ENCODE data around the gene TARS3.

The TARS3 gene

GRCh38 chr15:101647251-101647650 is 77.0 kb downstream of the TARS3 start:
- H3K36me3 ChIP-seq (ENCODE audit: control insufficient read depth, insufficient read depth, low read length), result peaks cover 16% of the 10 kb centered on the region
- H3K9me3 ChIP-seq (ENCODE audit: control insufficient read depth, low read length), result no peaks in the 10 kb centered on the region
- no peak overlapping the region for H3K27ac ChIP-seq (ENCODE audit: insufficient read depth, low read depth, low read length, poor library complexity, severe bottlenecking)
- H3K27me3 ChIP-seq (ENCODE audit: control insufficient read depth, insufficient read depth, low read length, poor library complexity, severe bottlenecking), result no peaks in the 10 kb centered on the region
- no peak overlapping the region for H3K4me3 ChIP-seq (ENCODE audit: insufficient read depth, low read depth, low read length)
- WGBS, 2 experiments, result 91 to 95% methylated on average over 3 of the region's 3 CpGs
- no peaks in the 10 kb centered on the region for H3K4me1 ChIP-seq (ENCODE audit: control insufficient read depth, insufficient read depth, low read length)

GRCh38 chr15:101646672-101647071 is 77.6 kb downstream of the TARS3 start:
- no peaks in the 10 kb centered on the region for H3K4me1 ChIP-seq (ENCODE audit: control insufficient read depth, insufficient read depth, low read length)
- H3K36me3 ChIP-seq (ENCODE audit: control insufficient read depth, insufficient read depth, low read length), result peaks cover 16% of the 10 kb centered on the region
- no peaks in the 10 kb centered on the region for H3K27me3 ChIP-seq (ENCODE audit: control insufficient read depth, insufficient read depth, low read length, poor library complexity, severe bottlenecking)
- 95 to 97% methylated on average over 8 of the region's 8 CpGs for WGBS, 2 experiments
- H3K4me3 ChIP-seq (ENCODE audit: insufficient read depth, low read depth, low read length), result no peak overlapping the region
- no peak overlapping the region for H3K27ac ChIP-seq (ENCODE audit: insufficient read depth, low read depth, low read length, poor library complexity, severe bottlenecking)
- H3K9me3 ChIP-seq (ENCODE audit: control insufficient read depth, low read length), result no peaks in the 10 kb centered on the region

GRCh38 chr15:101642361-101642760 is 81.9 kb downstream of the TARS3 start:
- H3K4me3 ChIP-seq (ENCODE audit: insufficient read depth, low read depth, low read length), result no peak overlapping the region
- no peak overlapping the region for H3K27ac ChIP-seq (ENCODE audit: insufficient read depth, low read depth, low read length, poor library complexity, severe bottlenecking)
- H3K27me3 ChIP-seq (ENCODE audit: control insufficient read depth, insufficient read depth, low read length, poor library complexity, severe bottlenecking), result no peaks in the 10 kb centered on the region
- 91 to 94% methylated on average over 11 of the region's 11 CpGs for WGBS, 2 experiments
- no peaks in the 10 kb centered on the region for H3K9me3 ChIP-seq (ENCODE audit: control insufficient read depth, low read length)
- peaks cover 21% of the 10 kb centered on the region for H3K36me3 ChIP-seq (ENCODE audit: control insufficient read depth, insufficient read depth, low read length)
- H3K4me1 ChIP-seq (ENCODE audit: control insufficient read depth, insufficient read depth, low read length), result peaks cover 4% of the 10 kb centered on the region

DNA sequence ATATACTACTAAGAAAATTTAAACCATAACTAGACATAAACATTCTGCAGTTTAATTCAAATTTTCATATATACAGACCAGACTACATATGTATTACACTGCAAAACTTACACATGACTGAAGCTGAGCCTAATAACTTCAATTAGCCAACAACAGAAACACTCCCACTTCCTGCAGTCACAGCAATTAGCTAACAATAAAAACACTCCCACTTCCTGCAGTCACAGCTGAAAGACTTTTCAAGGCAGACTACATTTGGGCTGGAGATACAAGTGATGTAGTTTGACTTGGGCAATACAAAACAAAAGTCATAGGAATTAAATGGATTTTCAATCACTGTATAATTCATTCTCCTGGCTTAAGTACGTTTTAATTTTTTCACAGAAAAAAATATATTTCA is 82.4 kb downstream of the TARS3 start:
- 95 to 97% methylated on average over 1 of the region's 1 CpG for WGBS, 2 experiments
- Histone ChIP-seq H3K36me3 (ENCODE audit: control insufficient read depth, insufficient read depth, low read length) (peaks cover 21% of the 10 kb centered on the region), H3K27ac (ENCODE audit: insufficient read depth, low read depth, low read length, poor library complexity, severe bottlenecking) (no peak overlapping the region), H3K9me3 (ENCODE audit: control insufficient read depth, low read length) (no peaks in the 10 kb centered on the region), H3K4me1 (ENCODE audit: control insufficient read depth, insufficient read depth, low read length) (peaks cover 9% of the 10 kb centered on the region), H3K4me3 (ENCODE audit: insufficient read depth, low read depth, low read length) (no peak overlapping the region), H3K27me3 (ENCODE audit: control insufficient read depth, insufficient read depth, low read length, poor library complexity, severe bottlenecking) (no peaks in the 10 kb centered on the region)

- Histone ChIP-seq H3K9me3 (ENCODE audit: control insufficient read depth, low read length) (no peaks in the 10 kb centered on the region), H3K4me1 (ENCODE audit: control insufficient read depth, insufficient read depth, low read length) (peaks cover 13% of the 10 kb centered on the region), H3K36me3 (ENCODE audit: control insufficient read depth, insufficient read depth, low read length) (peaks cover 15% of the 10 kb centered on the region), H3K4me3 (ENCODE audit: insufficient read depth, low read depth, low read length) (no peak overlapping the region), H3K27ac (ENCODE audit: insufficient read depth, low read depth, low read length, poor library complexity, severe bottlenecking) (no peak overlapping the region), H3K27me3 (ENCODE audit: control insufficient read depth, insufficient read depth, low read length, poor library complexity, severe bottlenecking) (no peaks in the 10 kb centered on the region)
- WGBS, 2 experiments, result 33 to 46% methylated on average over 6 to 8 of the region's 8 CpGs
Measured at GRCh38 chr15:101641129-101641764, 83.0 kb downstream of the TARS3 start.

DNA sequence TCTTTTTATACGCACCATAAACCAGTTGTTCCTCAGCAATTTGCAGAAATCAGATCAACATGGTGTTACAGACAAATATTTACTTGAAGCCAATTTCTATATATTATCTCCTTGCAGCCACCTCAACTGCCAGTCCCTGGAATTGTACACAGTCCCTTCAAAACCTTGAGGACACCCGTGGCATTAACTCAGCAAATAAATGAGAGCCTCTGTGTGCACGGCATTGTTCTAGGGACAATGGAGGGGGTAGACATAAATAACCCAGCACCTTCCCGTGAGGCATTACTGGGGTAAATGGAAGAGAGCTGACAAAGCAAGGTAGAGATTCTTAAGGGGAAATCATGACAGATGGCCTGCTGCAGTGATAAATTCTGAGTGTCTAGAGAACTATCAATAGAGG is 84.6 kb downstream of the TARS3 start:
- no peaks in the 10 kb centered on the region for H3K9me3 ChIP-seq (ENCODE audit: control insufficient read depth, low read length)
- H3K4me3 ChIP-seq (ENCODE audit: insufficient read depth, low read depth, low read length), result no peak overlapping the region
- no peak overlapping the region for H3K27ac ChIP-seq (ENCODE audit: insufficient read depth, low read depth, low read length, poor library complexity, severe bottlenecking)
- peaks cover 12% of the 10 kb centered on the region for H3K36me3 ChIP-seq (ENCODE audit: control insufficient read depth, insufficient read depth, low read length)
- H3K4me1 ChIP-seq (ENCODE audit: control insufficient read depth, insufficient read depth, low read length), result peaks cover 15% of the 10 kb centered on the region
- no peaks in the 10 kb centered on the region for H3K27me3 ChIP-seq (ENCODE audit: control insufficient read depth, insufficient read depth, low read length, poor library complexity, severe bottlenecking)
- WGBS, 2 experiments, result 94% methylated on average over 4 of the region's 4 CpGs

GRCh38 chr15:101637919-101638318 is 86.4 kb downstream of the TARS3 start:
- Histone ChIP-seq H3K27ac (ENCODE audit: insufficient read depth, low read depth, low read length, poor library complexity, severe bottlenecking) (no peak overlapping the region), H3K27me3 (ENCODE audit: control insufficient read depth, insufficient read depth, low read length, poor library complexity, severe bottlenecking) (no peaks in the 10 kb centered on the region)
- 69 to 77% methylated on average over 3 of the region's 3 CpGs for WGBS, 2 experiments

DNA sequence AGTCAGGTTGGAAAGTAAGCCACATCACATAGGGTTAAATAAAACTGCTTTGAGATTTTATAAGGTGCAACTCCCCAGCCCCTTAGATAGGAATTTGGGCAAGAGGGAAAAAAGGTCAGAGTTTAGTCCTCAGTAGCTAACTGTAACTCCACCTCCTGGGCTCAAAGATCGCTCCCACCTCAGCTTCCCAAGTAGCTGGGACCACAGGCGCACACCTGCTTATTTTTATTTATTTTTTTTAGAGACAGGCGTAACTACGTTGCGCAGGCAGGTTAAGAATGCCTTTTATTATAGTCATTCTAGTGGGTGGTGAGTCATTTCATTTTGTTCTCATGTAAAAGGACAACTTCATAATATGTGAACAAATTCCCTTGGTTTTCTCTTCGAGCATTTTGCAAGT is 86.8 kb downstream of the TARS3 start:
- 90 to 92% methylated on average over 6 of the region's 6 CpGs for WGBS, 2 experiments
- H3K36me3 ChIP-seq (ENCODE audit: control insufficient read depth, insufficient read depth, low read length), result peaks cover 5% of the 10 kb centered on the region
- H3K4me1 ChIP-seq (ENCODE audit: control insufficient read depth, insufficient read depth, low read length), result peaks cover 15% of the 10 kb centered on the region
- H3K9me3 ChIP-seq (ENCODE audit: control insufficient read depth, low read length), result no peaks in the 10 kb centered on the region
- H3K27me3 ChIP-seq (ENCODE audit: control insufficient read depth, insufficient read depth, low read length, poor library complexity, severe bottlenecking), result no peaks in the 10 kb centered on the region
- H3K27ac ChIP-seq (ENCODE audit: insufficient read depth, low read depth, low read length, poor library complexity, severe bottlenecking), result no peak overlapping the region
- no peak overlapping the region for H3K4me3 ChIP-seq (ENCODE audit: insufficient read depth, low read depth, low read length)

More at GRCh38 chr15:101637919-101638318, 86.4 kb downstream of the TARS3 start:
- H3K36me3 ChIP-seq (ENCODE audit: control insufficient read depth, insufficient read depth, low read length), result peaks cover 5% of the 10 kb centered on the region
- no peaks in the 10 kb centered on the region for H3K9me3 ChIP-seq (ENCODE audit: control insufficient read depth, low read length)
- H3K4me1 ChIP-seq (ENCODE audit: control insufficient read depth, insufficient read depth, low read length), result peaks cover 15% of the 10 kb centered on the region
- no peak overlapping the region for H3K4me3 ChIP-seq (ENCODE audit: insufficient read depth, low read depth, low read length)

- Histone ChIP-seq H3K9me3 (ENCODE audit: control insufficient read depth, low read length) (no peaks in the 10 kb centered on the region), H3K4me3 (ENCODE audit: insufficient read depth, low read depth, low read length) (no peak overlapping the region), H3K27ac (ENCODE audit: insufficient read depth, low read depth, low read length, poor library complexity, severe bottlenecking) (no peak overlapping the region), H3K36me3 (ENCODE audit: control insufficient read depth, insufficient read depth, low read length) (peaks cover 5% of the 10 kb centered on the region), H3K27me3 (ENCODE audit: control insufficient read depth, insufficient read depth, low read length, poor library complexity, severe bottlenecking) (no peaks in the 10 kb centered on the region), H3K4me1 (ENCODE audit: control insufficient read depth, insufficient read depth, low read length) (peaks cover 15% of the 10 kb centered on the region)
- WGBS, 2 experiments, result 91 to 92% methylated on average over 3 of the region's 3 CpGs
Measured at GRCh38 chr15:101637038-101637437, 87.2 kb downstream of the TARS3 start.

GRCh38 chr15:101635944-101636727 is 88.1 kb downstream of the TARS3 start:
- H3K4me3 ChIP-seq (ENCODE audit: insufficient read depth, low read depth, low read length), result no peak overlapping the region
- H3K36me3 ChIP-seq (ENCODE audit: control insufficient read depth, insufficient read depth, low read length), result peaks cover 5% of the 10 kb centered on the region
- H3K4me1 ChIP-seq (ENCODE audit: control insufficient read depth, insufficient read depth, low read length), result peaks cover 15% of the 10 kb centered on the region
- 95 to 96% methylated on average over 5 of the region's 7 CpGs for WGBS, 2 experiments
- no peaks in the 10 kb centered on the region for H3K9me3 ChIP-seq (ENCODE audit: control insufficient read depth, low read length)
- H3K27ac ChIP-seq (ENCODE audit: insufficient read depth, low read depth, low read length, poor library complexity, severe bottlenecking), result no peak overlapping the region
- no peaks in the 10 kb centered on the region for H3K27me3 ChIP-seq (ENCODE audit: control insufficient read depth, insufficient read depth, low read length, poor library complexity, severe bottlenecking)

Data from ectodermal cell (in vitro differentiated cells).